ENCODE measurements around the gene EEF1A2.

EEF1A2 gene

DNA sequence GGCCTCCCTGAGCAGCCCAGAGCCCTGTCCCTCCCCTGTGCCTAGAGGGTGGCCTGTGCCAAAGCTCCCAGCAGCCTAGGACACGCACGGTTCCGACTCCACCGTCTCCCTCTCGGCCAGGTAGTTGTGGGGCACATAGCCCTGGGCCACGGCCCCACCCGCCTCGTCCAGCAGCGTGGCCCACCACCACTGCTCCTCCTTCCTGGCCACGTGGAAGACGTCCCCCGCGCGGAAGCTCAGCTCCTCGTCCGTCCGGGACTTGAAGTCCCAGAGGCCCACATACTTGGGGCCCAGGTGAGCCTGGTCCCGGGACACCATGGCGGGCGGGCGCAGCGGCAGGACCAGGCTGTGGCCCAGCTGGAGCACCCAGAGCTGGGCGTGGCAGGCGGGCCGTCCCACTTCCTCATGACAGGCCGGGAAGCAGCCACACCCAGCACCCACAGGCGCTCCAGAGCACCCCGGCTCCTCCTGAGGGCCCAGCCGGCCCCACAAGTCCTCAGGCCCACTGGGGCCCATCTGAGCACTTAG lies 38.2 kb upstream of the EEF1A2 start, which contains the start of gene PTK6:
TSS of gene PTK6 (minus strand) at position 380 of the 528 bp plus-strand sequence. CDS start at position 318, 62 bp downstream.
- no peak for DNase-seq

DNA sequence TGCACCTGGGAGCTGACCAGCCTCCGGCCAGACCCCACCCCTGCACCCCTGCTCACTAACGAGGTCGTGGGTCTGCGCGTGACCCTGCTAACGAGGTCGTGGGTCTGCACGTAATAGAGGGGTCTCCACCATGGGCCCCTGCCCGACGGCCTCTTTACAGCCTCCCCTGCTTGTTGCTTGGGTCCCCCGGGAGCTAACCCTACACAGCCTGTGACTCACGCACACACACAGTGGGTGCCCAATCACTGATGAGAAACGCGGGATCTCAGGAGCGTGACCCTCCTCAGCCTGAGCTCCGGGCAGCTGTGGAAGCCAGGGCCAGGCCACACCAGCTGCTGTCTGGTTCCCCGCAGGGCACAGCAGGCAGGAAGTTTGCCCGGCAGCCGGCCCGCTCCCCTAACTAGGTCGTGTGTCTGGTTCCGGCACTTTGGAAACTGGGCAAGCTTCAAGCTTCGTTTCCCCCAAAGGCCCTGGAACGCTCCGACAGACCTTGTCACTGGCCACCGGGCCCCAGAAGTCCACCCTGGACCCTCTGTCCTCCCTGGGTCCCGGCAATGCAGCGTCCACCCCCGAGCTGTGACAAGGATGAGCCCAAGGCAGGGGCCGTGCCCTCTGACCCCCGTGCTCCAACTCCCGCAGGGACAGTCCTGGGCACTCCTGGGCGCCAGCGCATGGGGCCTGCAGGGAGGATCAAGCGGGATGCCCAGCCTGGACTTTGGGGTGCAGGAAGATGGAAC lies 37.5 kb upstream of the EEF1A2 start:
- peak; percentile 46 for DNase-seq

DNA sequence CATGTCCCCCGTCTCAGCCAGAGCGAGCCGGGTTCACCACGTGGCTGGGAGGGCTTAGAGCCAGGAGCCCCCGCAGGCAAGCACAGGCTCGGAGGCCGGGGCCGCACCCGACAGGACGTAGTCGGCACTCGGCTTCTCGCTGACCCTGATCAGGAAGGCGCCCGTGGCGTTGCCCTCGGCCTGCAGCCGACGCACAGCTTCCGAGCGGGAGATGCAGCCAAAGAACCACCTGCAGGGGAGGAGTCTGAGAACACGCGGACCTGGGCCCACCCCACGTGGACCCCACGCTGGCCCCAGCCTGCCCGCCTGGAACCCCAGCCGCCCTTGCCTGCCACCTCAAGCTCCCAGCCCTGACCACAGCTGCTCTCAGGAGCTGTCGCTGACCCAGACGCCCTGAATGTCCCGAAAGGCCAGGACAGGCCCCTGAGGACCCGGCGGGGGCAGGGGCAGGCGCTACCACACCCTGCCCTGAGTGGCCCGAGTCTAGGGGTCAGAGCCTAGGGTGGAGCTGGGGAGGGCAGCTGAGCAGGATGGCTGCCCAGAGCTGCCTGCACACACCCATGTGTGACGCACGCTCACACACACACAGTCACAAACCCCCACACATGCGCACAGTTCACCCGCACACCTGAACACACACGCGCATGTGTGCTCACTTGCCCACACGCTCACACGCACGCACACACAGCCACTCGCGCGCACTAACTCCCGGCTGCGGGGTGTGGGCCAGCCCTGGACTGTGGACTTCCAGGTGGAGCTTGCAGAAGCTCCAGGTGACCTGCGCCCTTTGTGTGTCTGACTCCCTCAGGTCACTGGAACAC lies 36.2 kb upstream of the EEF1A2 start:
- DNase-seq: no peak

DNA sequence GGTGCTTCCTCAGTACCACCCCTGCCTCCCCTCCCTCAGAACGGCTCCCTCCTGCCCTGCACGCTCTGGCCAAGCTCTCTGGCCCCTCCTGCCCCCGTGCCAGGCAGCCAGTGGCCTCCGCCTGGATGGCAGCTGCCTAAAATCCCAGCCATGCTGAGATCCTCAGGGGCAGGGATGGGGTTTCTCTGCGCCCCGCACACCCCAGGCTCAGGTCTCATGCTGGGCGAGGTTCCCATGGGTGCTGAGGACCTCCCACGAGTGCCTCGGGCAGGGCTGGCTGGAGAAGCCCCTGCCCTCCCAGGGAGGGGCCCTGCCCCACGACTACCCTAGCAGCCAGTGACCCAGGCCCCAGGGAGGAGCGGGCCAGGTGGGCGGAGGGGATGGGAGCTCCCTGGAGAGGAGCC lies 35.5 kb upstream of the EEF1A2 start:
- no peak for DNase-seq

DNA sequence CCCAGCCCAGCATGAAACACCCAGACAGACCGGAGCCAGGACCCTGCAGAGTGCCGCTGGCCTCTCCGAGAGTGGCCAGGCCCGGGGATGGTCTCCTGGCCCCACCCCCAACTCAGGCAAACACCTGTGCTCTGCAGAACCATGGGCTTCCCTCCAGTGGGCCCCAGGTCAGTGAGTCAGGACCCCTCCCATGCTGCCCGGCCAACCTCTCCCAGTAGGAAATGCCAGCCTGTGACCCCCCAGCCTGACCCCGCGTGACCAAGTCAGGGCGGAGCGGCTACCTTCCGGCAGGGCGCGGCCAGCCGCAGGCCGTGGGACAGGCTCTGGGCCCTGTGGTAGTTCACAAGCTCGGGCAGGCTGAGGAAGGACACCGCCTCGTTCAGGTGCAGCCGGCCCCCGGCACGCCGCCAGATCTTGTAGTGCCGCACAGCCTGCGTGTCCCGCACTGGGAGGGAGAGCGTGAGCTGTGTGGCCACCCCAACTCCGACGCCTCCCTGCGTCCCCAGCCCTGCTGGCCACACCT lies 35.0 kb upstream of the EEF1A2 start:
- no peak for DNase-seq

DNA sequence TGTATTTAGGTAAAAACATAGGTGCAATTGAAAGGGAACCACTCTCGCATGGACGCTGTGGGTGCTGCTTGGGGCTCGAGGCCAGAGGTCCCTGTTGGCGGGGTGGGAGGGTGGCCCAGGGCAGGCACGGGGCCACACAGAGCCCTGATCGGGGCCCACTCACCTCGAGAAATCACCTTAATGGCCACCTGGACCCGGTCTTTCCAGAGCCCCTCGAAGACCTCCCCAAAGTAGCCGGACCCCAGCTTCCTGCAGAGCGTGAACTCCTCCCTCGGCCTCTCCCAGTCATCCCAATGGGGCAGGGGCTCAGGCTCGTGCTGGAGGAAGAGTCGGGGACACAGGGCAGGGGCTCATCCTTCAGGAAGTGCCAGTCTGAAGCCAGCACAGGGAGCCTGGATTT lies 34.5 kb upstream of the EEF1A2 start:
- DNase-seq: no peak

DNA sequence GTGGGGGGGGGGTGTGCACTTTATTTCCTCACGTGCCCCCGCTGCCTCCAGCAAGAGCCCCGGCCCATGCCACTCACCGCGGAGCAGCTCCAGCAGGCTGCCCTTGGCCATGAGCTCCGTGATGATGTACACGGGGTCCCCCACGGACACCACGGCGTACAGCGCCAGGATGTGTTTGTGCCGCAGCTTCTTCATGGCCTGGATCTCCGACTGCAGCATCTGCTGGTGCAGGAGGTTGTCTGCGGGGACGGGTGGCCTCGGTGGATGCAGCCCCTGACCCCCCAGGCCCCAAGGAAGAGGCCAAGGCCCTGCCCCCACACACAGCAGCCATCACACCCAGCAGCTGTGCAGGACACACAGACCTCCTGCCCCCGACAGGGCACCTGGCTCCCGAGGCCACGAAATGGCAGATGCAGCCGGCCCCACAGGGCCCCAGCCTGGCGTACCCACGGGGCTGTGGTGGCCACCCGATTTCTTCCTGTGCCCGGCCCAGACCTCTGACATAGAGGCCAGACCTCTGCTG lies 33.6 kb upstream of the EEF1A2 start:
- no peak for DNase-seq

DNA sequence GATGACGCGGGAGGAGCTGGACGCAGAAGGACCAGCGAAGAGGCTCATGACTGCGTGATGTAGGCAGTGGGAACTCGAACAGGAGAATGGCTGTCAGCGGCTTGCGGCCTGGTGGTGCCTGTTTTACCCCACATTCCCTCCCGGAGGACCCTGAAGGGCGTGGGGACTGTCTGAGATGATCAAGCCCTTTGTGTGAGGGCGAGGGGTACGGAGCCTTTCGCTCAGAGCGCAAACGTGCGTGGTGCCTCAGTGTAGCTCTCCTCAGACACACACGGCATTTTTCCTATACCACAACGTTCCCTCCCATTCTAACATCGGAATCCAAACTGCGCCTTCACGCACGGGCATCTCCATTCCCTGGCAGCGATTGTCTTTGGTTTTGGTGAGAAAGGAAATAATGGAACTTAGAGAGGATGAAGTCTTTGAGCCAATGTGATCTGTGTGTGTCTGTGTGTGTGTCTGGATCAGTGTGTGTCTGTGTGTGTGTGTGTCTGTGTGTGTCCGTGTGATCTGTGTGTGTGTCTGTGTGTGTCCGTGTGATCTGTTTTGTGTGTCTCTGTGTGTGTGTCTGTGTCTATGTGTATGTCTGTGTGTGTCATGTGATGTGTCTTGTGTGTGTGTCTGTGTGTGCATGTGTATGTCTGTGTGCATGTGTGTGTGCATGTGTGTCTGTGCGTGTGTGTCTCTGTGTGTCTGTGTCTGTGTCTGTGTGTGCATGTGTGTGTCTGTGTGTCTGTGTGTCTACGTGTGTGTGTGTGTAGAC lies 33.0 kb upstream of the EEF1A2 start:
- DNase-seq: no peak

DNA sequence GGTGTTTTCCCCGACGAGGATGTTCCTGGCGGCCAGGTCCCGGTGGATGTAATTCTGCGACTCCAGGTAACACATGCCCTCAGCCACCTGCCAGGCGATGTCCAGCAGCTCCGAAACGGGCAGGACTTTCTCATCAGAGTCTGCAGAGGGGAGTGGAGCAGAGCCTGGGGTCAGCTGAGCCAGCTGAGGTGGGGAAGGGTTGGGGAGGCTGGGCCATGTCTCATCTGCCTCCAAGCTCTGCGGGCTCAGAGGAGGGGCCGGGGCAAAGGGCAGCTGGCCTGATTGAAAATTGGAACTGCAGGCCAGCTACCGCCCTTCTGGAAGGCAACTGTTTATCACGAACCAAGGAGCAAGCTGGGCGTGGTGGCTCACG lies 31.9 kb upstream of the EEF1A2 start:
- DNase-seq: no peak

DNA sequence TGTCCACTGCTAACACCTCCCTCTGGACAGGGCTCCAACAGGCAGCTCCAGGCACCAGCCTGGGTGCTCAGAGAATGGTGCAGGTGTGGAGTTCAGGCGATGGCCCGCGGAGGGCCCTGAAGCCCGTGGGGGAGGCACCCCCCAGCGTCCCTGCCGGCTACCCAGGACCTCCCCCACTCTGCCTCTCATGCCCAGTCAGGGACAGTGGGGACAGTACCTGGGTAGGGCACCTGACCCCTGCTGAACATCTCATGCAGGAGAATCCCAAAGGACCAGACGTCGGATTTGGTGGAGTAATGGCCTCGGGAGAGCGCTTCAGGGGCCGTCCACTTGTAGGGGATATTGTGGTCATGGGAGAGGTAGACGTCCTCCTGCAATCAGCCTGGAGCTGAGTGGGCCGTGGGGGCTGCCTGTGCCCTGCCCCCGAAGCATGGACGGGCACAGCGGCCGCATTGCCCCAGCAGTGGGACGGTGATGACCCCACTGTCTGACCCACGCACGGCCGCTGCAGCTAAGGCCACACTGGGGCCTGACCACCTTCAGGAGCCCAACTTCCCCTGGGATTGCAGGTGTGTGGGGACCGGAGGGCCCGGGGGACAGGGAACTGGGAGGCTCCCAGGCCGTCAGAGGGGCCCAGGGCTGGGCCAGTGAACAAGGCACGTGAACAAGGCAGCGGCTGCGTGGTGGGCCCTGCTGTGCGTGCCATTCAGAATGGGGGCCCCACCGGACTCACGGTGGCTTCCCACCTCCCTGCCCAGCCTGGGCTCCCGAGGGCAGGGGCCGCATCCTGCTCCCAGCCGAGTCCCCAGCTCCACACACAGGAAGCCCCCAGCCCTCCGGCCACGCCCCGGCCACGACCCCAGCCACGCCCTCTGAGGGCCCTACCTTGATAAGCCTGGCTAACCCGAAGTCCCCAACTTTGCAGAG lies 31.2 kb upstream of the EEF1A2 start:
- DNase-seq: no peak

DNA sequence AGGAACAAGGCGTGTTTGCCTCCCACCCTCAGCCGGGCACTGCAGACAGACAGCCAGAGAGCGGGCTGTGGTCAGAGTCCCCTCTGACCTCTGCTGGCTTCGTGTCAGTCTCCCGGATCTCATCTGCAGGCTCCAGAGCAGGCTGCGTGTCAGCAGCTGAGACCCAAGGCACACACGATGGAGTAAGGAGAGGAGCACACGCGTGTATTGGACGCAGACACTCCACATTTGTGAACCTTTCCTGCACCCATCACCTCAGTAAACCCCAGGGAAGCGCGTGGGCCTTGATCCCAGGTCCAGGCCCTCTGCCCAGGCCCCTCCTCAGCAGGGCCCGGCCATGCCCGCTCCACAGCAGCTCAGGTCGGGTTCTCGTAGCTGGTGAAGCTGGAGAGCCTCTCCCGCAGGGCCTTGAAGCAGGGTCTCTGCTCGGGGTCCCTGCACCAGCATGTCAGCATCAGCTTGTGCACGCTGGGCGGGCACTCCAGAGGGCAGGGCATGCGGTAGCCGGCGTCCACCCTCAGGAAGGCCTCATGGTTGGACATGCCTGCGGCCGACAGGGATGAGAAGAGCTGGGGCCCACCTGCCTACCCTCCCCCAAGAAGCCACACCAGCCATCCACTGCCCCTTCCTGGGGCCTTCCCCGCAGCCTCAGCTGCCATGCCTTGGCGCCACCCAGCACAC lies 30.4 kb upstream of the EEF1A2 start:
- no peak for DNase-seq

DNA sequence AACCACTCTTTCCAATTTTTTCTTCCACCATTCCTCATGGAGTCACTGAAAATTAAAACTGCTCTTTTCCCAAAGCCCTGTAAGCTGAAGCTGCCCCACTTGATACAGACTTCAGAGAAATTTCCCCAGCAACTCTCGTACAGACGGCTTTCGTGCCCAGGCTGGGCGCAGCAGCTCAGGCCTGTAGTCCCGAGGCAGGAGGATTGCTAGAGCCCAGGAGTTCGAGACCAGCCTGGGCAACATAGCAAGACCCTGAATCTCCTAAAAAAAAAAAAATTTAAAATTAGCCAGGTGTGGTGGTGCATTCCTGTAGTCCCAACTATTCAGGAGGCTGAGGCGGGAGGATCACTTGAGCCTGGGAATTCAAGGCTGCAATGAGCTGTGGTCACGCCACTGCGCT lies 28.3 kb upstream of the EEF1A2 start:
- no peak for DNase-seq

DNA sequence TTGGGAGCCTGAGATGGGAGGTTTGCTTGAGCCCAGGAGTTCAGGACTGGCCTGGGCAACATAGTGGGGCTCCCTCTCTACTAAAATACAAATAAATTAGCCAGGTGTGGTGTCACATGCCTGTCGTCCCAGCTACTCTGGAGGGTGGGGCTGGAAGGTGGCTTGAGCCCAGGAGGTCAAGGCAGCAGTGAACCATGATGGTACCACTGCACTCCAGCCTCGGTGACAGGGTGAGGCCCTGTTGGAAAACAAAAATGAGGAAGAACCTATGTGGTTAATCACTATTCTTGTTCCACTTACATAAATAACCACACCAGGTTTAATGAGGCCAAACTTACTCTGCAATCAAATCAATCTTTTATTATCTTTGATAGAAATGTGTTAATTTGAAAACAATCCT lies 27.1 kb upstream of the EEF1A2 start:
- no peak for DNase-seq

DNA sequence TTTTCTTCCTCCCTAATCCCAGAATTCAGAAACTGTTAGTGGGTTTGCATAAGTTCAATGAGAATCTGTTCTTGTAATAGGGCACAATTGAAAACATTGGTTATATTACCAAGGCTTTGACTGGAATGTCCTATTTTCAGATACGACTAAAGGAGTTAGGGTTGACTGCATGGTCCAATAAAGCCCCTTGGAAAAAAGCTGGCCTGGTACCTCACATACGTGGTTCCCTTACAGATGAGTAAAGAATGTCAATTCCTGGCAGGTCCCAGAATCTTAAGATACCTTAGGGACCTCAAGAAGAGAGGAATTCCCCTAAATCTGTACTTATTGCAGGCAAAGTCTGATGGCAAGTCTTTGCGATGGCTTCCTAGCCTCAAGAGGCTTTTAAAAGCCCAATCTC lies 26.3 kb upstream of the EEF1A2 start:
- no peak for DNase-seq

DNA sequence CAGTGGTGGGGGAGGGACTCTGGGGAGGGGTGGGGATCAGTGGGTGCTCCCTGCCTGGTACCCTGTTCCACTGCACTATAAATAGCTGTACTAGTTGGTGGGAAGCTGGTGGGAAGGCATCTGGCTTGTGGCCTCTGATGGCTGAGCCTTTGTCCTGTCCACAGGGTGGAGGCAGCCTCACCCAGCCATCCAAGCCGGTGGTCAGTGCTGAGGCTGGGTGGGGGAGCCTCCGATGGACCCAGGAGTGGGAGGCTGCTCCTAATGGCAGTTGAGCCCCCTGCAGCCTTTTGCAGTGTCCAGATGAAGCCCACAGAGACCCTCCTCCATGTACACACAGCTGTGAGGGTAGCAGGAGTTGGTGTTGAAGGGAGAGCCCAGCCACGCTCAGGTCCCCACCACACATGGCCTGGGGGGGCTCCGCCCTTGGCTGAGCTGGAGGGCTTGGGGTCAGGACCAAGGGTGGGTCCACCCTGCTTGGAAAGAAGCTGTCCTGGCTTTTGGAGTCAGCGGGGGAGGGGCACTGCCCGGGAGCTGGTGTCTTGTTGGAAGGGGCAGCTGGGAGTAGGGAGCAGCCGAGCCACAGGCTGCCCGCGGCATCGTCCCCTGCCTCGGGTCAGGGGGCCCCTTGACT lies 24.2 kb upstream of the EEF1A2 start:
- DNase-seq: no peak

DNA sequence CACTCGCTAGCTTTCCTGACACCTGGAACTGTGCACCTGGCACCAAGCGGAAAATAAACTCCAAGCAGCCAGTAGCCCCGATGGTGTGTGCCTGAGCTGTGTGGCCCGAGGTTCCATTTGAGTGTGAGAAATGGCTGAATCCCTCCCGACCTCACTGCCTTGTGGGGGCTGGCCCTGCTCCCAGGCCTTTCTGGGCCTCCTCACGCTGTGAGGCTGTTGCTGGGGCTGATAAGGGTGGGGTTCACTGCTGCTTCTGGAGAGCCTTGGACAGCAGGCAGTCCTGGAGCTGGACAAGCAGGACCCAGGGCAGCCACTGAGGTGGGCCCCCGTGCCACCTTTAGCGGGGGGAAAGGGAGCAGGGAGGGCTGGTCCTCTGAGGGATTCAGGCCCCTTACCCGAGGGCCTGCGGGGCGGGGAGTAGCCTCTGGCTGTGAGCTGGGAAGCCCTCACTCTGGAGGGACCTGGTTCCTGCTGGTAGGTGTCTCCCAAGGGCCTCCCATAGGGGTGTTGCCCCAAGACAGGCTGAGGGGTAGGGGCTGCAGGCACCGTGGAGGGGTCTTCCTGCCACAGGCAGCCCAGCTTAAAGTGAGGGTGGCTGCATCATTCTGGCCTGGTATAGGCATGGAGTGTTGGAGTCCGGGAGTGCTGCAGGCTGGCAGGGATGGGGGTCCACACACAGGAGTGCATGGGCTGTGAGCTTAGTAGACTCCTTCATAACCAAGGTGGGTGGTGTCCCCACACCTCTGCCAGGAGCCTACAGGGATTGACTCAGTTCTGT lies 23.4 kb upstream of the EEF1A2 start:
- DNase-seq: no peak

DNA sequence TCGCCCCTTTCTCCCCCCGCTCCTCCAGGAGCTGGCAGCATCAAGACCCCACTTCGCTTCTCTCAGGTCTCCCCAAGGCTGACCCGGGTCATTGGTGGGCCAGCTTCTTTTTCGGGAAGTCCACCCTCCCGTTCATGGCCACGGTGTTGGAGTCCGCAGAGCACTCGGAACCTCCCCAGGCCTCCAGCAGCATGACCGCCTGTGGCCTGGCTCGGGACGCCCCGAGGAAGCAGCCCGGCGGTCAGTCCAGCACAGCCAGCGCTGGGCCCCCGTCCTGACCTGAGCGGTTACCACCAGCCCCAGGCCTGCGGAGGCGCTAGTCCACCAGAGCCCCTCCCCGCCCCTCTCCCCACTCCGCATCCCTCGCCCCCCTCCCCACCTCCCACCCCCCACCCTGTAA lies 22.7 kb upstream of the EEF1A2 start:
- no peak for DNase-seq

DNA sequence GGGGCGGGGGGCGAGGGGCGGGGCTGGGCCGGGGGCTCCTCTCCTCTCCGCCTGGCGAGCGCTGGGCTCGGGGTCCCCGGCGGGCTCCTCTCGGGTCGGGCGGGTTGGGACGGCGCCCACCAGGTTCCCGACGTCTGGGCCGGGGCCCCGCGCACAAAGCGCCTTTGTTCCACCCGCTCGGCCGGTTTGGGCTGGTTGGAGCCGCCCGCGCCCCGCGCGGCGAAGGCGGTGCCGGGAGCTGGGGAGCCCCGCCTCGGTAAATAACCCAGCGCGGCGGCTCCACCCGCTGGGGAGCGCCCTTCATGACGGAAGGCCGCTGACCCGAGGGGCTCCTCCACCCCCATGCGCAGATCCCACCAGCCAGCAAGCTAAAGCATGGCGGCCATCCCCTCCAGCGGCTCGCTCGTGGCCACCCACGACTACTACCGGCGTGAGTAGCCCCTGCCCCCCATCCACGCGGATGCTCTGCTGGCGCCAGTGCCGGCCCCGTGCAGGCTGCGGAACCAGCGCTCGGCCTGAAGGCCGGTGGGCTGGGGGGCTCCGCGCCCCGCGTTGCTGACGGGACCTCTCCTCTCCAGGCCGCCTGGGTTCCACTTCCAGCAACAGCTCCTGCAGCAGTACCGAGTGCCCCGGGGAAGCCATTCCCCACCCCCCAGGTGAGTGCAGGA lies 22.2 kb upstream of the EEF1A2 start:
- DNase-seq: peak; percentile 64

DNA sequence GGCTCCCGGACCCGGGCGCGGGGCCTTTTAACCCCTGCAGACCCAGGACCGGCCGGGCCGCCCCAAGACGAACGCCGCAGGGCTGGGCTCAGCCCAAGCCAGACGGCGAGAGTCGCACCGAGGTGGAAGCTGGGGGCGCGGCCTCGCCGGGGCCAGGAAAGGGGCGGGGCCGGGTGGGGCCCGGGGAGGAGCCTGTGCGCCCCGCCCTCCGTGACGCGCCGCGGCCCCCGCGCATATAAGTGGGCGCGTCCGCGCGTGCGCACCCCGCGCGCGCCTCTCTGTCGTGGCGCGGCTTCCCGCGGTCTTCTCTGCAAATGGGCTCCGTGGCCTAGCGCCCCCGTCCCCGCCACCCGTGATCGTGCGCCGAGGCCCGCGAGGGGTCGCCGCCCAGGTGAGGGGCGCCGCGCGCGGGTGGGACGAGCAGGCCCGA lies 21.6 kb upstream of the EEF1A2 start, which contains the start of gene PPDPF:
TSS of gene PPDPF (plus strand) at position 262 of the 430 bp plus-strand sequence. CDS start 544 bp downstream, outside the sequence.
- DNase-seq: peak; percentile 79
